Left forelimb (tissue), 1 donor: ENCODE results near the gene ASCL1.

Experiments used
- DNase-seq: peaks from one replicate; pipeline ENCODE4 v3.0.0-alpha.2; 2018; ENCODE audit warnings: low spot score

The ASCL1 gene

DNA sequence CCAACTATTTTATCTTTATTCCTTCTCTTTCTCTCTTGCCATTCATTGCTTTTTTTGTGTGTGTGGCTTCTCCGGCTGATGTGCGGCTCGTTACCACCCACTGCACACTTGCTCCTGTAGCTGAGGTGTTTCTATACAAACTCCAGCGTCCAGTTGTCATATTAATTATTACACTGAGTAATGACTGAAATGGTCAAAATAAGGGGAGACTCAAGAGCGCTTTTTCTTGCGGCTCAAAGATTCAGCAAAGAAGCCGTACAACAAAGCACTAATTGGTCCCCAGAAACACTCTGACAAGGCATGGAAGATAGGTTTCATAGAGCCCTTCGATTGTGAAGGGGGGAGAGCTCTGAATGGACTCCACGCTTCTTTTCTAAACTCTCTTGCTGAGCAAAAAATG is 5.6 kb upstream of the ASCL1 start:
- no peak for DNase-seq

DNA sequence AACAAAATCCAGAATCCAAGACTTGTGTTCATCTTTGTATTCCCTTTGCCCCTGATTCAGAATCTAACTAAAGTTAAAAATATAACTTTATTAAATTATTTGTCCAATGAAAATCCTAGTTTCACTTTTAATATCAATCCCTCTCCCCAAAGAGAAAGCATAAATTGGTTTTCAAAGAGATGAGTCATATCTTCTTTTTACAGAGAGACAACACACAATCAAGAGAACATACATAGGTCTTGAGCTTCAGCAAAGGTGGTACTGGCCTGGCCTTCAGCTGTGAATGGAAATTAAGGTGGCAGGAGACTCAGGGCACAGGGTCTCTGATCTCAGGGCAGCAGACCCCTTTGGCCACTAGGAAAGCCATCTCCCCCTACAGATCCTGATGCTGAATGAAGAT is 4.3 kb upstream of the ASCL1 start:
- no peak for DNase-seq

DNA sequence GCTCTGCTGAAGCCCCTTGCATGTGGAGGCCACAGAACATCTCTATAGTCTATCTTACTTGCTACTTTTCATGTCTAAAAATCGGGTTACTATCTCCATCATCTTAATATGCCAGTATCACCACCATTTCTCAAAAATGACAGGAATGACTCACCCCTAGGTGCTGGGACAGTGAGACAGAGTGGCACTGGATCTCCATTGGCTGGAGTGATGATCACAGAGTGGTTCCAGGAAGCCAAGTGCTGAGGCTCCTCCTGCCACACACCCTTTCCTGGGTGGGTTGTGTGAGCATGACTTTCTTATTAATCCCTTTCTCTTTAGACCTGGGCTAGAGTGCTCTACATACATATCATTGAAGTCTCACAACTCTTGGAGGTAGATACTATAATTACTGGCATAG is 3.3 kb upstream of the ASCL1 start:
- no peak for DNase-seq

- DNase-seq = no peak
Measured at GRCh38 chr12:102955926-102956737, 1.3 kb upstream of the ASCL1 start.

- no peak for DNase-seq
Measured at GRCh38 chr12:102956738-102957327, 641 bp upstream of the ASCL1 start.

DNA sequence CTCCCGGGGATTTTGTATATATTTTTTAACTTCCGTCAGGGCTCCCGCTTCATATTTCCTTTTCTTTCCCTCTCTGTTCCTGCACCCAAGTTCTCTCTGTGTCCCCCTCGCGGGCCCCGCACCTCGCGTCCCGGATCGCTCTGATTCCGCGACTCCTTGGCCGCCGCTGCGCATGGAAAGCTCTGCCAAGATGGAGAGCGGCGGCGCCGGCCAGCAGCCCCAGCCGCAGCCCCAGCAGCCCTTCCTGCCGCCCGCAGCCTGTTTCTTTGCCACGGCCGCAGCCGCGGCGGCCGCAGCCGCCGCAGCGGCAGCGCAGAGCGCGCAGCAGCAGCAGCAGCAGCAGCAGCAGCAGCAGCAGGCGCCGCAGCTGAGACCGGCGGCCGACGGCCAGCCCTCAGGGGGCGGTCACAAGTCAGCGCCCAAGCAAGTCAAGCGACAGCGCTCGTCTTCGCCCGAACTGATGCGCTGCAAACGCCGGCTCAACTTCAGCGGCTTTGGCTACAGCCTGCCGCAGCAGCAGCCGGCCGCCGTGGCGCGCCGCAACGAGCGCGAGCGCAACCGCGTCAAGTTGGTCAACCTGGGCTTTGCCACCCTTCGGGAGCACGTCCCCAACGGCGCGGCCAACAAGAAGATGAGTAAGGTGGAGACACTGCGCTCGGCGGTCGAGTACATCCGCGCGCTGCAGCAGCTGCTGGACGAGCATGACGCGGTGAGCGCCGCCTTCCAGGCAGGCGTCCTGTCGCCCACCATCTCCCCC is 777 bp downstream of the ASCL1 start:
- DNase-seq = no peak

DNA sequence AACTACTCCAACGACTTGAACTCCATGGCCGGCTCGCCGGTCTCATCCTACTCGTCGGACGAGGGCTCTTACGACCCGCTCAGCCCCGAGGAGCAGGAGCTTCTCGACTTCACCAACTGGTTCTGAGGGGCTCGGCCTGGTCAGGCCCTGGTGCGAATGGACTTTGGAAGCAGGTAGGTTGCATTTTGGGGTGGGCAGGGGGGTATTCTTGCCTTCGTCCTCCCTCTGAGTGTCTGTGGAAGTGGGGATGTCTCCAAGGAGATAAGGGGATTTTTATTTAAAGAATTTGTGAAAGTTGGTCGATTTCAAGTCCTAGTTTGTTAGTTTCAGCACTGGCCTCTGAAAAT is 1.3 kb downstream of the ASCL1 start:
- no peak for DNase-seq

- no peak for DNase-seq
Measured at GRCh38 chr12:102959391-102959790, 1.9 kb downstream of the ASCL1 start.

DNA sequence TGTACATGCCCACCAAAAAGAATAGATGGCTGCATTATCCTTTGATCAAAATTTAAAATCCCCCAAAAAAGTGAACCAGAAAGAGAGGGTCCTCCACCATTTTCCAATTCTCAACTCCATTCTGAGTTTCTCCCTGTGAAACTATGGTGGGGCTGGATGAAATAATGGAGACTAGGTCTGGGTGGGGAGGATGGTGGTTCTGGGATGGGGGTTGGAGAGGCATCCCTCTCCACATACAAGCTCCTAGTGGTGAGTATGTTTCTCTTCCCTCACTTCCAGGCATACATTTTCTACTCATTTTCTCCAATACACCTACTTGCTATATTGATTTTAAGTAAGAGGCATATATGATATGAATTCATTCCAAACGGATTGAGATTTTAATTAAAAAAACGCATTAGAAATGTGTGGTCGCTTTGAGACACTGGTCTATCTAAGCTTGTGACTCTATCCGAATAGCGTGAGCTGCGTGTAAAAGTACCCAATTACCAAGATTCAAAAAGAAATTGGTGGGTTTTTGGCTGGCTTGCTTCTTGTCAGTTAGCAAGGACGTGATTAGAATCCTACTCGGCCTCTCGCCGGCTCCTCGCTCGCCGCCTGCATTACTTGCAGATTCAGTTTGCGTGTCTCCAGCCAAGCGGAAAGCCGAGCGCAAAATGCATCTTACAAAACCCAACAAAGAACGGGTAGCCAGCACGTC is 3.4 kb downstream of the ASCL1 start:
- no peak for DNase-seq

DNA sequence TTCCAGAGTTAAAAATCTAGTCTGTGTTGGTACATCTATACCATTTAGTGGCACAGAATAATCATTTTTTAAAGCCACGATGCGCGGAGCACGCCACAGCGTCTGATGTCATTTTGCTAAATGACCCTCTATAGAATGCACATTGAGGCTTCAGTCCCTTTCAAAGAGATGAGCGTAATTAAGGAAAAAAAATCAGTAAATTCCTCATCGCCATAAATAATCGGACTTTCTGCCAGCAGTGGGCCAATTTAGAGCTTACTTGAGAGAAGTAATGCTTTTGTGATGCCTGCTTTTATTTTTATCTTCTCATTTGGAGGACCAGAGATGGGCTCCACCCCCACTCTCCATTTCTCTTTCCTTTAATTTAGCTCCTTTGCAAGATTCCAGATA is 4.0 kb downstream of the ASCL1 start:
- DNase-seq = no peak

- no peak for DNase-seq
Measured at GRCh38 chr12:102962532-102962931, 5.1 kb downstream of the ASCL1 start.

GRCh38 chr12:102962986-102963385 is 5.5 kb downstream of the ASCL1 start:
- no peak for DNase-seq

- DNase-seq = no peak
Measured at GRCh38 chr12:102963796-102964195, 6.3 kb downstream of the ASCL1 start.

GRCh38 chr12:102964872-102965271 is 7.4 kb downstream of the ASCL1 start:
- DNase-seq = no peak

GRCh38 chr12:102965281-102966155 is 8.0 kb downstream of the ASCL1 start:
- no peak for DNase-seq

DNA sequence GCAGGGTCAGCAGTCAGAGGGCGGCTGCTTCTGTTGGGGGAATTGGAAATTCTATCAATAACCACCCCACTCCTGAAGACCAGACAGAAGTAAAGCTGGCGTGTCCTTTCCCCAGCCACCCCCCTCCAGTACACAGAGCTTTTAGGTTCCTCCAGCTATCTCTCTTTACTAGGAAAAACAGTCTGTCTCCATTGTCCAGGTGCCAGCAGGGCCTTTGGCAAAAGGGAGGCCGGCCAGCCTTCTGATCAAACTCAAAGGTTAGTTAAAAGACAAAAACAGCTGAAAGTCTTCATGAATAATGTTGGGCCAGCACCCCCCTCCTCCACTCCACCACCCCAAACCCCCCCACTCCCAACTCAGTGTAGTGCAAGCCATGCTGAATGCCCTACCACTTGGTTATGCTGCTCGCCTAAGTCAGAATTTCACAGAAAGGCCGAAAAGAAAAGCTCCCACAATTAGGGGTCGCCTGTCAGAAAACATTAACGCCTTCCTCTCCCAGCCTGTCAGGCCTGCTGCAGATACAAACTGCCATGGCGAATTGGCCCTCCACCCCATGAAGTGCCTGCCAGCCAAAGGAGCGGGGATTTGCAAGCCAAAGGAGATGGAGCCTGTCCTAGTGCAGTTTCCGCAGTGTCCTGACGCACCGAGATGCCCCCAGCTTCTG is 8.9 kb downstream of the ASCL1 start:
- no peak for DNase-seq

GRCh38 chr12:102970780-102971179 is 13.3 kb downstream of the ASCL1 start:
- no peak for DNase-seq

DNA sequence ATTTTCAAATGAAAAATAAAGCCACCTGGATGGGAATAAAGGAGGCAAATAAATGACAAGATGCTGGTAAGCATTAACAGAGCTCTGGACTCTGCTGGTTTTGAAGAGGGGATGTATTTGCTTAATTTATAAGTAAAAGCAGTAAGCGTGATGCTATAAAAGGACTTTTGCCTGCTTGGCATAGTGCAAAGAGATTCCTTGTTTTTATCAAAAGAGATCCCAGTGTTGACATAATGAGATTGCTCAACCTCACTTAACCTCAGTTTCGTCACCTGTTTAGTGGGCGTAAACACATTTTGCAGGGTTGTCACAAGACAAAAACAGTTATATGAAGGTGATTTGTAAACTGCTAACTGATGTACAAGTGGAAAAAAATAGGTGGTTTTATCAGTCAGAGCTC is 13.8 kb downstream of the ASCL1 start:
- DNase-seq = no peak

DNA sequence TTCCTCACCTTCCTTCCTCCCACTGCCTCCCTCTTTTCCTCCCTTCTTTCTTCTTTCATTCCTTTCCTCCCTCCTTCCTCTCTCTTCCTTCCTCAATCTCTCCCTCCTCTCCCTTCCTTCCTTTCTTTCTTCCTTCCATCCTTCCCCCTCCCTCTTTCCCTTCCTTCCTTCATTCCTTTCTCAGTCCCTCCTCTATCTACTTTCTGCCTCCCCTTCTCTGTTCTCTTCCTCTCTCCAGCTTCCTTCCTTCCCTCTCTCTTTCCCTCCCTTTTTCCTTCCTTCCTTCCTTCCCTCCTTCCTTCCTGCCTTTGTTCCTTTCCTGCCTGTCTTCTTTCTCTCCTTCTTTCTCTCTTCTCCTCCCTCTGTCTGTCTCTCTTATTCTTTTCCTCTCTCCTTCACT is 16.1 kb downstream of the ASCL1 start:
- DNase-seq = no peak

GRCh38 chr12:102976609-102977280 is 19.3 kb downstream of the ASCL1 start:
- DNase-seq = no peak
